ENCODE measurements around the gene CKM.

DNA sequence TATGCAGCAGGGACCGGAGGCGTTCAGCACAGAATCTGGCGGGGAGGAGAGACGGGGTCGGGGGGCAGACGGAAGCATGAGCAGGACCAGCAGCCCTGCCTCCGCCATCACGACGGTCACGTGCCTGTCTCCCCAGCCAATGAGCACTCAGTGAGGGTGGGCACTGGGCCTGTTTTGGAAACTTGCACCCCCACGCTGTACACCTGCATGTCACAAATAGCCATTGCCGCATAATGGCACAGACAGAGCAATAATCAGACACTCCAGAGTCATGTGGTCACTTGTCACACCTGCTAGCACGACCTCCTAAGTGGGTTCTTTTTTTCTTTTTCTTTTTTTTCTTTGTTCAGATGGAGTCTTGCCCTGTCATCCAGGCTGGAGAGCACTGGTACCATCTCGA lies 38.9 kb upstream of the CKM start:
- TF ChIP-seq MXI1 (IDR thresholded peaks at IDR 0.05; ENCODE audit: low read depth, low read length), result no peak
- no peak for TF ChIP-seq E2F8 (IDR thresholded peaks at IDR 0.05; ENCODE audit: low read depth, partially characterized antibody)
- no peak for TF ChIP-seq CREM (IDR thresholded peaks at IDR 0.05; ENCODE audit: low read depth)
- TF ChIP-seq RBBP5 (conservative IDR thresholded peaks at IDR 0.05), result no peak
- no peak for TF ChIP-seq CEBPB (IDR thresholded peaks at IDR 0.05; ENCODE audit: borderline replicate concordance in 1 of 2, low read depth in 2 of 2, low read length in 2 of 2)
- TF ChIP-seq SREBF2 (IDR thresholded peaks at IDR 0.05; ENCODE audit: low read length), result no peak
- TF ChIP-seq, protein P1, sequence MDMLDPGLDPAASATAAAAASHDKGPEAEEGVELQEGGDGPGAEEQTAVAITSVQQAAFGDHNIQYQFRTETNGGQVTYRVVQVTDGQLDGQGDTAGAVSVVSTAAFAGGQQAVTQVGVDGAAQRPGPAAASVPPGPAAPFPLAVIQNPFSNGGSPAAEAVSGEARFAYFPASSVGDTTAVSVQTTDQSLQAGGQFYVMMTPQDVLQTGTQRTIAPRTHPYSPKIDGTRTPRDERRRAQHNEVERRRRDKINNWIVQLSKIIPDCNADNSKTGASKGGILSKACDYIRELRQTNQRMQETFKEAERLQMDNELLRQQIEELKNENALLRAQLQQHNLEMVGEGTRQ (IDR thresholded peaks at IDR 0.05; ENCODE audit: borderline replicate concordance, low read depth, low read length), result no peak
- TF ChIP-seq CTCF (IDR thresholded peaks at IDR 0.05 in 2 of 3, conservative IDR thresholded peaks at IDR 0.05 in 1 of 3; ENCODE audit: control insufficient read depth in 2 of 3, extremely low read depth in 1 of 3, insufficient read depth in 1 of 3, low read depth in 3 of 3, low read length in 3 of 3), result no peak
- TF ChIP-seq BCL3 (IDR thresholded peaks at IDR 0.05; ENCODE audit: borderline replicate concordance, insufficient read depth, low read depth, low read length, poor library complexity, severe bottlenecking), result peak; percentile 63
- no peak for TF ChIP-seq SIN3A (IDR thresholded peaks at IDR 0.05; ENCODE audit: low read depth, low read length)
- TF ChIP-seq JUNB (IDR thresholded peaks at IDR 0.05), result no peak
- TF ChIP-seq FOXM1 (IDR thresholded peaks at IDR 0.05; ENCODE audit: low read depth, low read length), result no peak
- TF ChIP-seq BCL11A (IDR thresholded peaks at IDR 0.05; ENCODE audit: low read depth, low read length), result no peak
- TF ChIP-seq ZNF207 (IDR thresholded peaks at IDR 0.05; ENCODE audit: borderline replicate concordance), result no peak
